Left colon (tissue), 2 donors: ENCODE results near the gene KLF8. TPM values are rescaled to one million over a fixed set of nuclear protein-coding genes. Genes with fewer than 3 reads are reported as not detected.

ENCODE experiments used
- ATAC-seq: fragments of 200-7000 bp; cut with Tn5 transposase; one replicate; pipeline ENCODE4 v1.9.1; 2020; ENCODE audit warnings: mild to moderate bottlenecking, moderate library complexity
- DNase-seq, 2 donors: peaks; one replicate each; pipeline ENCODE4 v3.0.0-alpha.2; 2020
- intact Hi-C, 2 donors: fragments of 100-400 bp; cut with DNase I in 1 of 2; cut with micrococcal nuclease in 1 of 2; formaldehyde crosslinking; loops; one replicate each; pipeline versions ENCODE4 v1.11.2 to v1.14.0; 2022; cut with DNase I, micrococcal nuclease
- total RNA-seq, 2 donors: library from RNA; stranded (reverse); fragmentation: NEBNext Ultra II Directional; extraction: Animal tissue kit (Norgen Biotek cat#: 25700); gene quantifications; one replicate each; pipeline ENCODE4 v1.2.1, GENCODE V29; 2021
- donor health status: DM: no; HTN: no; CAD: no.
- donor health status: DM: yes; HTN: yes; CAD: no.

Gene KLF8
- total RNA-seq, 2 donors from 2014 or later: 2.4 to 3.8 TPM

GRCh38 chrX:56288608-56289007 is 56.5 kb downstream of the KLF8 start:
- ATAC-seq (no peak), DNase-seq (no peak)
- intact Hi-C loops: no loop called here

GRCh38 chrX:56289449-56289848 is 57.3 kb downstream of the KLF8 start:
- no peak for DNase-seq
- intact Hi-C loops: no loop called here
- no peak for ATAC-seq

- intact Hi-C loops: no loop called here
- ATAC-seq (no peak), DNase-seq (no peak)
Measured at GRCh38 chrX:56308726-56309125, 76.6 kb downstream of the KLF8 start.

- intact Hi-C loops: no loop called here
Measured at GRCh38 chrX:56309881-56310280, 77.7 kb downstream of the KLF8 start.

GRCh38 chrX:56310581-56310980 is 78.4 kb downstream of the KLF8 start:
- DNase-seq: no peak
- intact Hi-C loops: no loop called here
- no peak for ATAC-seq

More at GRCh38 chrX:56309881-56310280, 77.7 kb downstream of the KLF8 start:
- no peak for DNase-seq
- no peak for ATAC-seq

GRCh38 chrX:56313308-56313707 is 81.2 kb downstream of the KLF8 start:
- ATAC-seq: no peak
- intact Hi-C loops: no loop called here
- DNase-seq: no peak

GRCh38 chrX:56314334-56314733 is 82.2 kb downstream of the KLF8 start:
- peak; percentile 71 for ATAC-seq
- DNase-seq: no peak
- intact Hi-C loops: no loop called here

GRCh38 chrX:56318076-56318475 is 85.9 kb downstream of the KLF8 start:
- DNase-seq (no peak), ATAC-seq (no peak)
- intact Hi-C loops: no loop called here

GRCh38 chrX:56319165-56319564 is 87.0 kb downstream of the KLF8 start:
- DNase-seq (no peak), ATAC-seq (no peak)
- intact Hi-C loops: no loop called here
